Activated CD4-positive, alpha-beta T cell treated with anti-CD3 and anti-CD28 coated beads, Interleukin-2, amount 10 ng/mL, durations not matched to agents 7 days and 5 days (primary cell): Measurements from ENCODE around the gene PLA2G2F. TPM values are rescaled to one million over a fixed set of nuclear protein-coding genes. Genes with fewer than 3 reads are reported as not detected.

Source experiments
- CTCF ChIA-PET: fragments of 350-600 bp; sonication (Branson Sonifier 250); formaldehyde crosslinking; loops from one replicate; lab custom pipeline; 2021; ENCODE audit warnings: antibody characterized with exemption; lab: Charles Lee
- POLR2A ChIA-PET: fragments of 350-600 bp; sonication (Branson Sonifier 250); formaldehyde crosslinking; loops from one replicate; lab custom pipeline; 2021; ENCODE audit warnings: antibody characterized with exemption; lab: Charles Lee
- DNase-seq: peaks from one replicate; pipeline ENCODE4 v3.0.0-alpha.2; 2020
- H3K27ac Mint-ChIP-seq: one replicate; pipeline ENCODE4 v1.8.0; 2021; ENCODE audit warnings: mild to moderate bottlenecking, moderate library complexity, mixed read lengths
- H3K27me3 Mint-ChIP-seq: one replicate; pipeline ENCODE4 v1.8.0; 2021; ENCODE audit warnings: mixed read lengths
- H3K36me3 Mint-ChIP-seq: one replicate; pipeline ENCODE4 v1.8.0; 2021; ENCODE audit warnings: low read depth, mixed read lengths
- H3K4me1 Mint-ChIP-seq: one replicate; pipeline ENCODE4 v1.8.0; 2021; ENCODE audit warnings: mixed read lengths
- H3K4me3 Mint-ChIP-seq: one replicate; pipeline ENCODE4 v1.8.0; 2021; ENCODE audit warnings: mild to moderate bottlenecking, moderate library complexity, mixed read lengths
- H3K9me3 Mint-ChIP-seq: one replicate; pipeline ENCODE4 v1.8.0; 2021; ENCODE audit warnings: mixed read lengths
- total RNA-seq, 2 experiments: library from RNA; stranded (reverse); gene quantifications; one replicate each; pipeline ENCODE4 v1.2.3, GENCODE V29; 2021

The PLA2G2F gene
- total RNA-seq, 2 experiments from 2014 or later = not detected

- DNase-seq = no peak
These were observed 45.4 kb downstream of the PLA2G2F start for GRCh38 chr1:20184481-20184900.

GRCh38 chr1:20184997-20185833, 46.1 kb downstream of the PLA2G2F start:
- Mint-ChIP-seq H3K36me3 (peaks cover under 1% of the 10 kb centered on the region), H3K4me1 (peaks cover 47% of the 10 kb centered on the region), H3K27ac (peak overlapping the region; percentile 78), H3K9me3 (peaks cover 3% of the 10 kb centered on the region), H3K27me3 (peaks cover 30% of the 10 kb centered on the region), H3K4me3 (peak overlapping the region; percentile 46)
- ChIA-PET CTCF (interaction anchor here (0.6 kb wide), 2 partner anchors 15 to 38 kb away, joined by 3 to 4 read pairs; no protein-coding TSS in a partner anchor), POLR2A (no interaction called here)
- peak; percentile 79 for DNase-seq

More at GRCh38 chr1:20184481-20184900, 45.4 kb downstream of the PLA2G2F start:
- Mint-ChIP-seq H3K36me3 (peaks cover 5% of the 10 kb centered on the region), H3K4me3 (no peak overlapping the region), H3K9me3 (peaks cover 9% of the 10 kb centered on the region), H3K4me1 (peaks cover 47% of the 10 kb centered on the region), H3K27ac (no peak overlapping the region), H3K27me3 (peaks cover 24% of the 10 kb centered on the region)
- ChIA-PET POLR2A (no interaction called here), CTCF (interaction anchor here (0.6 to 0.9 kb wide), 2 partner anchors 19 to 37 kb away, joined by 3 to 4 read pairs; no protein-coding TSS in a partner anchor)

- Mint-ChIP-seq H3K36me3 (no peaks in the 10 kb centered on the region), H3K4me3 (peak within 1 kb of the TSS; percentile 64), H3K27me3 (peaks cover 31% of the 10 kb centered on the region), H3K27ac (peak within 1 kb of the TSS; percentile 78), H3K9me3 (no peaks in the 10 kb centered on the region), H3K4me1 (peaks cover 47% of the 10 kb centered on the region)
- CTCF ChIA-PET = no interaction called here
- POLR2A ChIA-PET = interaction anchor here (0.6 kb wide), 1 partner anchor 289 kb away, joined by 4 read pairs; no protein-coding TSS in a partner anchor
- peak; percentile 68 for DNase-seq
These were observed 47.0 kb downstream of the PLA2G2F start, which contains the start of the genes PLA2G2C and UBXN10 for GRCh38 chr1:20185834-20186782. Gene PLA2G2C (minus strand): TSS chr1:20186518. CDS start chr1:20177363, 9,155 bp downstream. Gene UBXN10 (plus strand): TSS chr1:20186096. CDS start chr1:20190562, 4,466 bp downstream.

- Mint-ChIP-seq H3K4me1 (peaks cover 47% of the 10 kb centered on the region), H3K9me3 (no peaks in the 10 kb centered on the region), H3K27ac (peak overlapping the region; percentile 58), H3K36me3 (no peaks in the 10 kb centered on the region), H3K4me3 (peak overlapping the region; percentile 0), H3K27me3 (peaks cover 33% of the 10 kb centered on the region)
- peak; percentile 26 for DNase-seq
- POLR2A ChIA-PET = no interaction called here
- CTCF ChIA-PET = interaction anchor here (1.1 to 2.2 kb wide), 4 partner anchors 8 to 307 kb away, joined by 3 to 11 read pairs (median 4); no protein-coding TSS in a partner anchor
These were observed 48.1 kb downstream of the PLA2G2F start for GRCh38 chr1:20187103-20187812.

- no peak for DNase-seq
- H3K36me3 Mint-ChIP-seq = no peaks in the 10 kb centered on the region
- H3K27me3 Mint-ChIP-seq = peaks cover 40% of the 10 kb centered on the region
- CTCF ChIA-PET = interaction anchor here (1.1 to 2.2 kb wide), 4 partner anchors 8 to 307 kb away, joined by 3 to 11 read pairs (median 4); no protein-coding TSS in a partner anchor
- POLR2A ChIA-PET = no interaction called here
- no peak overlapping the region for H3K27ac Mint-ChIP-seq
- H3K4me3 Mint-ChIP-seq = no peak overlapping the region
- H3K4me1 Mint-ChIP-seq = peaks cover 47% of the 10 kb centered on the region
- H3K9me3 Mint-ChIP-seq = no peaks in the 10 kb centered on the region
These were observed 48.8 kb downstream of the PLA2G2F start for GRCh38 chr1:20187813-20188454.

GRCh38 chr1:20188455-20188817, 49.3 kb downstream of the PLA2G2F start:
- Mint-ChIP-seq H3K27ac (no peak overlapping the region), H3K36me3 (no peaks in the 10 kb centered on the region), H3K4me1 (peaks cover 46% of the 10 kb centered on the region), H3K9me3 (no peaks in the 10 kb centered on the region), H3K27me3 (peaks cover 44% of the 10 kb centered on the region), H3K4me3 (no peak overlapping the region)
- no peak for DNase-seq
- POLR2A ChIA-PET = no interaction called here
- CTCF ChIA-PET = interaction anchor here (1.5 to 2.2 kb wide), 2 partner anchors 9 to 16 kb away, joined by 3 to 11 read pairs; no protein-coding TSS in a partner anchor

- Mint-ChIP-seq H3K27me3 (peaks cover 40% of the 10 kb centered on the region), H3K4me1 (peaks cover 35% of the 10 kb centered on the region), H3K36me3 (no peaks in the 10 kb centered on the region), H3K27ac (no peak overlapping the region), H3K4me3 (no peak overlapping the region), H3K9me3 (no peaks in the 10 kb centered on the region)
- DNase-seq = no peak
- ChIA-PET POLR2A (no interaction called here), CTCF (interaction anchor here (2.2 kb wide), 1 partner anchor 10 kb away, joined by 11 read pairs; no protein-coding TSS in a partner anchor)
These were observed 50.5 kb downstream of the PLA2G2F start for GRCh38 chr1:20189664-20190063.

GRCh38 chr1:20190256-20191160, 51.4 kb downstream of the PLA2G2F start:
- peaks cover 39% of the 10 kb centered on the region for H3K27me3 Mint-ChIP-seq
- H3K9me3 Mint-ChIP-seq = no peaks in the 10 kb centered on the region
- H3K27ac Mint-ChIP-seq = no peak overlapping the region
- ChIA-PET POLR2A (no interaction called here), CTCF (interaction anchor here (0.6 kb wide), 1 partner anchor 39 kb away, joined by 3 read pairs; no protein-coding TSS in a partner anchor)
- no peak for DNase-seq
- no peaks in the 10 kb centered on the region for H3K36me3 Mint-ChIP-seq
- H3K4me1 Mint-ChIP-seq = peaks cover 26% of the 10 kb centered on the region
- H3K4me3 Mint-ChIP-seq = no peak overlapping the region

- H3K27ac Mint-ChIP-seq = no peak overlapping the region
- H3K27me3 Mint-ChIP-seq = peaks cover 39% of the 10 kb centered on the region
- CTCF ChIA-PET = interaction anchor here (0.6 to 1.2 kb wide), 2 partner anchors 12 to 39 kb away, joined by 3 to 5 read pairs; no protein-coding TSS in a partner anchor
- peaks cover 23% of the 10 kb centered on the region for H3K4me1 Mint-ChIP-seq
- no peaks in the 10 kb centered on the region for H3K36me3 Mint-ChIP-seq
- no peaks in the 10 kb centered on the region for H3K9me3 Mint-ChIP-seq
- no peak overlapping the region for H3K4me3 Mint-ChIP-seq
- POLR2A ChIA-PET = no interaction called here
- no peak for DNase-seq
These were observed 52.2 kb downstream of the PLA2G2F start for GRCh38 chr1:20191266-20191825.

GRCh38 chr1:20192364-20192763, 53.2 kb downstream of the PLA2G2F start:
- Mint-ChIP-seq H3K4me3 (no peak overlapping the region), H3K9me3 (no peaks in the 10 kb centered on the region), H3K4me1 (peaks cover 13% of the 10 kb centered on the region), H3K27ac (no peak overlapping the region), H3K27me3 (peaks cover 42% of the 10 kb centered on the region), H3K36me3 (no peaks in the 10 kb centered on the region)
- POLR2A ChIA-PET = no interaction called here
- no peak for DNase-seq
- CTCF ChIA-PET = interaction anchor here (1.1 to 1.2 kb wide), 3 partner anchors 13 to 40 kb away, joined by 3 to 5 read pairs (median 3); no protein-coding TSS in a partner anchor
